ENCODE results near the gene TTLL5. TPM values are rescaled to one million over a fixed set of nuclear protein-coding genes. Genes with fewer than 3 reads are reported as not detected.

Gene TTLL5
- total RNA-seq, 1 experiment from 2014 or later: 15.3 TPM

GRCh38 chr14:75634848-75635247 lies 26.2 kb upstream of the TTLL5 start:
- Histone ChIP-seq H3K9me3 (replicated peaks) (no peaks in the 10 kb centered on the region), H3K27me3 (replicated peaks) (no peaks in the 10 kb centered on the region), H3K27ac (no peak overlapping the region), H3K4me3 (no peak overlapping the region), H3K36me3 (no peaks in the 10 kb centered on the region), H3K4me1 (replicated peaks) (no peaks in the 10 kb centered on the region)
- DNase-seq (ENCODE audit: low read depth in 1 of 2, low spot score in 2 of 2): no peak

GRCh38 chr14:75636100-75636692 lies 24.9 kb upstream of the TTLL5 start:
- no peaks in the 10 kb centered on the region for H3K4me1 ChIP-seq (replicated peaks)
- H3K27me3 ChIP-seq (replicated peaks): no peaks in the 10 kb centered on the region
- H3K36me3 ChIP-seq: no peaks in the 10 kb centered on the region
- no peaks in the 10 kb centered on the region for H3K9me3 ChIP-seq (replicated peaks)
- peak in 1 of 2 experiments; percentile 2 for DNase-seq (ENCODE audit: low read depth in 1 of 2, low spot score in 2 of 2)
- H3K4me3 ChIP-seq: no peak overlapping the region
- H3K27ac ChIP-seq: no peak overlapping the region

GRCh38 chr14:75640876-75641275 lies 20.2 kb upstream of the TTLL5 start:
- peaks cover 5% of the 10 kb centered on the region for H3K4me1 ChIP-seq (replicated peaks)
- H3K4me3 ChIP-seq: no peak overlapping the region
- no peaks in the 10 kb centered on the region for H3K27me3 ChIP-seq (replicated peaks)
- H3K27ac ChIP-seq: no peak overlapping the region
- no peak for DNase-seq (ENCODE audit: low read depth in 1 of 2, low spot score in 2 of 2)
- no peaks in the 10 kb centered on the region for H3K9me3 ChIP-seq (replicated peaks)
- H3K36me3 ChIP-seq: no peaks in the 10 kb centered on the region

- Histone ChIP-seq H3K27me3 (replicated peaks) (no peaks in the 10 kb centered on the region), H3K4me1 (replicated peaks) (peaks cover 33% of the 10 kb centered on the region), H3K9me3 (replicated peaks) (no peaks in the 10 kb centered on the region), H3K4me3 (no peak overlapping the region), H3K27ac (no peak overlapping the region), H3K36me3 (no peaks in the 10 kb centered on the region; the same call in 1 of the 2 replicates)
- no peak for DNase-seq (ENCODE audit: low read depth in 1 of 2, low spot score in 2 of 2)
Measured at GRCh38 chr14:75643985-75644384, 17.1 kb upstream of the TTLL5 start.

GRCh38 chr14:75645056-75645455 lies 16.0 kb upstream of the TTLL5 start:
- Histone ChIP-seq H3K27me3 (replicated peaks) (no peaks in the 10 kb centered on the region), H3K4me1 (replicated peaks) (peaks cover 36% of the 10 kb centered on the region), H3K27ac (no peak overlapping the region), H3K36me3 (peaks cover 9% of the 10 kb centered on the region), H3K9me3 (replicated peaks) (no peaks in the 10 kb centered on the region), H3K4me3 (no peak overlapping the region)
- DNase-seq (ENCODE audit: low read depth in 1 of 2, low spot score in 2 of 2): no peak

- Histone ChIP-seq H3K27ac (no peak overlapping the region), H3K9me3 (replicated peaks) (no peaks in the 10 kb centered on the region), H3K4me1 (replicated peaks) (peaks cover 36% of the 10 kb centered on the region), H3K36me3 (peaks cover 15% of the 10 kb centered on the region), H3K4me3 (no peak overlapping the region), H3K27me3 (replicated peaks) (no peaks in the 10 kb centered on the region)
- DNase-seq (ENCODE audit: low read depth in 1 of 2, low spot score in 2 of 2): no peak
Measured at GRCh38 chr14:75646762-75647161, 14.3 kb upstream of the TTLL5 start.

GRCh38 chr14:75647640-75648039 lies 13.4 kb upstream of the TTLL5 start:
- Histone ChIP-seq H3K27ac (no peak overlapping the region), H3K27me3 (replicated peaks) (no peaks in the 10 kb centered on the region), H3K36me3 (peaks cover 15% of the 10 kb centered on the region), H3K4me1 (replicated peaks) (peaks cover 36% of the 10 kb centered on the region), H3K9me3 (replicated peaks) (no peaks in the 10 kb centered on the region), H3K4me3 (no peak overlapping the region)
- no peak for DNase-seq (ENCODE audit: low read depth in 1 of 2, low spot score in 2 of 2)

- H3K27ac ChIP-seq: no peak overlapping the region; the same call in none of the 2 replicates
- H3K27me3 ChIP-seq (replicated peaks): no peaks in the 10 kb centered on the region
- peak; percentile 70 to 75 for DNase-seq (ENCODE audit: low read depth in 1 of 2, low spot score in 2 of 2)
- H3K4me3 ChIP-seq: no peak overlapping the region
- peaks cover 15% of the 10 kb centered on the region for H3K36me3 ChIP-seq
- peaks cover 36% of the 10 kb centered on the region for H3K4me1 ChIP-seq (replicated peaks)
- no peaks in the 10 kb centered on the region for H3K9me3 ChIP-seq (replicated peaks)
Measured at GRCh38 chr14:75648066-75648838, 12.8 kb upstream of the TTLL5 start.

- Histone ChIP-seq H3K4me1 (replicated peaks) (peaks cover 36% of the 10 kb centered on the region), H3K36me3 (peaks cover 16% of the 10 kb centered on the region), H3K27me3 (replicated peaks) (no peaks in the 10 kb centered on the region), H3K4me3 (no peak overlapping the region), H3K9me3 (replicated peaks) (no peaks in the 10 kb centered on the region), H3K27ac (no peak overlapping the region)
- DNase-seq (ENCODE audit: low read depth in 1 of 2, low spot score in 2 of 2): no peak
Measured at GRCh38 chr14:75649337-75649736, 11.7 kb upstream of the TTLL5 start.

- Histone ChIP-seq H3K9me3 (replicated peaks) (no peaks in the 10 kb centered on the region), H3K27me3 (replicated peaks) (no peaks in the 10 kb centered on the region), H3K27ac (no peak overlapping the region), H3K36me3 (peaks cover 18% of the 10 kb centered on the region), H3K4me3 (no peak overlapping the region), H3K4me1 (replicated peaks) (peaks cover 36% of the 10 kb centered on the region)
- no peak for DNase-seq (ENCODE audit: low read depth in 1 of 2, low spot score in 2 of 2)
Measured at GRCh38 chr14:75649773-75650172, 11.3 kb upstream of the TTLL5 start.

GRCh38 chr14:75650253-75651058 lies 10.6 kb upstream of the TTLL5 start:
- Histone ChIP-seq H3K36me3 (peaks cover 18% of the 10 kb centered on the region), H3K9me3 (replicated peaks) (no peaks in the 10 kb centered on the region), H3K27me3 (replicated peaks) (no peaks in the 10 kb centered on the region), H3K4me3 (no peak overlapping the region), H3K4me1 (replicated peaks) (peaks cover 36% of the 10 kb centered on the region), H3K27ac (no peak overlapping the region)
- no peak for DNase-seq (ENCODE audit: low read depth in 1 of 2, low spot score in 2 of 2)

- DNase-seq (ENCODE audit: low read depth in 1 of 2, low spot score in 2 of 2): no peak
- no peaks in the 10 kb centered on the region for H3K27me3 ChIP-seq (replicated peaks)
Measured at GRCh38 chr14:75653563-75653962, 7.5 kb upstream of the TTLL5 start.

GRCh38 chr14:75654127-75654732 lies 6.8 kb upstream of the TTLL5 start:
- no peak overlapping the region for H3K27ac ChIP-seq
- DNase-seq (ENCODE audit: low read depth in 1 of 2, low spot score in 2 of 2): peak; percentile 52 to 63

More at GRCh38 chr14:75653563-75653962, 7.5 kb upstream of the TTLL5 start:
- Histone ChIP-seq H3K4me3 (no peak overlapping the region), H3K27ac (no peak overlapping the region), H3K9me3 (replicated peaks) (no peaks in the 10 kb centered on the region), H3K4me1 (replicated peaks) (peaks cover 7% of the 10 kb centered on the region), H3K36me3 (peaks cover 20% of the 10 kb centered on the region)

More at GRCh38 chr14:75654127-75654732, 6.8 kb upstream of the TTLL5 start:
- Histone ChIP-seq H3K9me3 (replicated peaks) (no peaks in the 10 kb centered on the region), H3K4me1 (replicated peaks) (peaks cover under 1% of the 10 kb centered on the region), H3K36me3 (peaks cover 18% of the 10 kb centered on the region), H3K27me3 (replicated peaks) (no peaks in the 10 kb centered on the region), H3K4me3 (no peak overlapping the region)

All from SJSA1 (cell line).